Endothelial cell of umbilical vein (primary cell): ENCODE results near the gene SLC9A3. TPM values are rescaled to one million over a fixed set of nuclear protein-coding genes. Genes with fewer than 3 reads are reported as not detected.

Experiments
- BruUV-seq: library from RNA; stranded (reverse); fragments of 400-500 nt; replicated peaks from 2 replicates; lab custom pipeline; 2021; lab: Mats Ljungman, UMichigan
- CTCF ChIA-PET: fragments of 300-600, 350-600 bp; sonication (Branson Sonifier 250); formaldehyde crosslinking; loops from one replicate; lab custom pipeline; 2021; ENCODE audit warnings: antibody characterized with exemption, inconsistent platforms; lab: Charles Lee
- POLR2A ChIA-PET: fragments of 300-600, 350-600 bp; sonication (Branson Sonifier 250); formaldehyde crosslinking; loops from one replicate; lab custom pipeline; 2021; ENCODE audit warnings: antibody characterized with exemption, inconsistent platforms; lab: Charles Lee
- DNase-seq: peaks from one replicate; pipeline ENCODE4 v3.0.0-alpha.2; 2011; ENCODE audit warnings: low read depth, low spot score
- FAIRE-seq: peaks from 2 replicates; lab custom pipeline; 2011; peaks lifted over from hg19 to GRCh38; lab: Jason Lieb, UNC
- H2AFZ ChIP-seq: 2 replicates; pipeline ENCODE4 v1.6.0; 2012; ENCODE audit warnings: low read depth, low read length, control low read depth, inconsistent platforms
- H3K27ac ChIP-seq: 2 replicates; pipeline ENCODE4 v1.5.1; 2011; ENCODE audit warnings: low read depth, mild to moderate bottlenecking, control low read depth, low read length, moderate library complexity; ENCODE audit not compliant: insufficient read depth
- H3K27me3 ChIP-seq, 2 experiments: 2 replicates each; pipeline versions ENCODE4 v1.6.0 to v1.6.1; 2011; ENCODE audit warnings: low read length in 2 of 2, mixed read lengths in 1 of 2; ENCODE audit not compliant: control insufficient read depth in 2 of 2, insufficient read depth in 2 of 2
- H3K36me3 ChIP-seq, 2 experiments: 2 replicates in 1 of 2; 3 replicates in 1 of 2; pipeline ENCODE4 v1.5.1; 2011; ENCODE audit warnings: low read length in 2 of 2, mild to moderate bottlenecking in 1 of 2, moderate library complexity in 1 of 2; ENCODE audit not compliant: control insufficient read depth in 2 of 2, insufficient read depth in 2 of 2; ENCODE audit errors: extremely low read depth in 1 of 2
- H3K4me1 ChIP-seq: 3 replicates; pipeline ENCODE4 v1.5.1; 2011; ENCODE audit warnings: mild to moderate bottlenecking, low read length; ENCODE audit not compliant: control insufficient read depth, insufficient read depth; ENCODE audit errors: extremely low read depth
- H3K4me2 ChIP-seq: 2 replicates; pipeline ENCODE4 v1.6.1; 2011; ENCODE audit warnings: low read length, control low read depth, mixed read lengths; ENCODE audit not compliant: insufficient read depth
- H3K4me3 ChIP-seq, 3 experiments: fragments of 200-600 bp in 1 of 3; sonication (generic), shearing (Covaris generic) in 1 of 3; replicated peaks in 1 of 3; 2 replicates each; pipeline ENCODE4 v1.5.1; 2011 to 2016; ENCODE audit warnings: control low read depth in 3 of 3, low read length in 3 of 3, mild to moderate bottlenecking in 2 of 3, inconsistent platforms in 1 of 3, low read depth in 1 of 3, moderate library complexity in 1 of 3; ENCODE audit not compliant: insufficient read depth in 1 of 3
- H3K79me2 ChIP-seq: 2 replicates; pipeline ENCODE4 v1.6.0; 2012; ENCODE audit warnings: low read length, inconsistent platforms; ENCODE audit not compliant: control insufficient read depth, insufficient read depth
- H3K9ac ChIP-seq: replicated peaks from 2 replicates; pipeline ENCODE3; 2011; ENCODE audit warnings: low read length, control low read depth; ENCODE audit not compliant: insufficient read depth; ENCODE audit errors: extremely low read depth
- H3K9me1 ChIP-seq: replicated peaks from 3 replicates; pipeline ENCODE4 v1.6.0; 2011; ENCODE audit warnings: mild to moderate bottlenecking, low read length; ENCODE audit not compliant: control insufficient read depth, insufficient read depth; ENCODE audit errors: extremely low read depth
- H3K9me3 ChIP-seq: replicated peaks from 2 replicates; pipeline ENCODE4 v1.5.1; 2012; ENCODE audit warnings: low read length, inconsistent platforms; ENCODE audit not compliant: control insufficient read depth, insufficient read depth
- H4K20me1 ChIP-seq: replicated peaks from 2 replicates; pipeline ENCODE3; 2011; ENCODE audit warnings: mild to moderate bottlenecking, low read length; ENCODE audit not compliant: control insufficient read depth, insufficient read depth; ENCODE audit errors: extremely low read depth
- EZH2 ChIP-seq: IDR thresholded peaks from 2 replicates; pipeline ENCODE4 v1.6.1; 2012; ENCODE audit warnings: borderline replicate concordance, low read depth, mild to moderate bottlenecking, moderate library complexity, low read length, inconsistent platforms; ENCODE audit not compliant: severe bottlenecking
- FOS ChIP-seq: IDR thresholded peaks from 2 replicates; pipeline ENCODE4 v1.6.1; 2011; ENCODE audit warnings: mild to moderate bottlenecking, low read length, moderate library complexity, borderline replicate concordance; ENCODE audit not compliant: insufficient read depth
- GATA2 ChIP-seq: IDR thresholded peaks from 2 replicates; pipeline ENCODE4 v1.7.0; 2011; ENCODE audit warnings: low read depth, mild to moderate bottlenecking, moderate library complexity, mixed read lengths, low read length; ENCODE audit not compliant: insufficient read length, insufficient read depth
- JUN ChIP-seq: IDR thresholded peaks from 2 replicates; pipeline ENCODE4 v1.6.1; 2011; ENCODE audit warnings: borderline replicate concordance, low read depth; ENCODE audit not compliant: insufficient read length, insufficient read depth
- MAX ChIP-seq: IDR thresholded peaks from 2 replicates; pipeline ENCODE4 v1.6.1; 2011; ENCODE audit not compliant: insufficient read depth, insufficient read length
- MYC ChIP-seq: IDR thresholded peaks from one replicate; pipeline ENCODE4 v1.6.1; 2011; ENCODE audit warnings: mild to moderate bottlenecking, low read depth, low read length
- POLR2A ChIP-seq: IDR thresholded peaks from 2 replicates; pipeline ENCODE4 v1.6.1; 2012; ENCODE audit warnings: low read depth, mild to moderate bottlenecking, control low read depth, low read length
- POLR2AphosphoS5 ChIP-seq: IDR thresholded peaks from 2 replicates; pipeline ENCODE4 v1.6.1; 2012; ENCODE audit warnings: low read depth, mild to moderate bottlenecking, control low read depth, low read length, moderate library complexity; ENCODE audit not compliant: insufficient read depth
- dilution Hi-C: fragments of 300-500 bp; cut with MboI; formaldehyde crosslinking; loops from one replicate; pipeline ENCODE4 v1.15.0; 2019; ENCODE audit warnings: low sequenced_read_pairs; ENCODE audit not compliant: extremely low pct_ligation_motif_present
- intact Hi-C: fragments of 100-400 bp; cut with micrococcal nuclease; formaldehyde crosslinking; loops from one replicate; pipeline ENCODE4 v1.10.0; 2022
- polyA plus RNA-seq, 4 experiments: library from polyadenylated mRNA; depleted of rRNA in 3 of 4; stranded (reverse) in 3 of 4; unstranded in 1 of 4; fragments of >200 nt; gene quantifications; 2 replicates each; pipeline versions ENCODE4 v1.2.1 to v1.2.3, GENCODE V29; 2011 to 2012; ENCODE audit warnings: missing spikeins in 1 of 4
- total RNA-seq: library from RNA; stranded (reverse); gene quantifications from 2 replicates; pipeline ENCODE4 v1.2.3, GENCODE V29; 2021
- TF ChIP-seq, protein P1 (sequence below), 2 donors: IDR thresholded peaks; 1 replicate in 1 of 2; 2 replicates in 1 of 2; pipeline ENCODE4 v1.5.1; 2011; ENCODE audit warnings: low read length in 2 of 2, mild to moderate bottlenecking in 2 of 2, moderate library complexity in 2 of 2, control low read depth in 1 of 2, inconsistent platforms in 1 of 2, low read depth in 1 of 2; ENCODE audit not compliant: insufficient read depth in 1 of 2; ENCODE audit errors: extremely low read depth in 1 of 2

The SLC9A3 gene
- total and polyA plus RNA-seq, 2 donors (not counting 3 experiments of a cell fraction or from before 2014, with no cell fraction given): 0.79 to 0.82 TPM

- Histone ChIP-seq H3K9me3 (no peaks in the 10 kb centered on the region), H2AFZ (no peak overlapping the region), H3K9me1 (no peaks in the 10 kb centered on the region), H3K79me2 (no peaks in the 10 kb centered on the region), H3K9ac (no peak overlapping the region), H3K27ac (no peak overlapping the region), H4K20me1 (no peaks in the 10 kb centered on the region), H3K27me3 (peaks cover 4 to 6% of the 10 kb centered on the region in 2 experiments), H3K4me3 (no peak overlapping the region), H3K4me1 (no peaks in the 10 kb centered on the region), H3K4me2 (no peak overlapping the region), H3K36me3 (no peaks in the 10 kb centered on the region)
- FAIRE-seq: no peak
- ChIA-PET CTCF (no interaction called here), POLR2A (no interaction called here)
- intact Hi-C loops (no loop called here), dilution Hi-C loops (no loop called here)
- TF ChIP-seq FOS: no peak
- no peak for TF ChIP-seq MYC
- TF ChIP-seq POLR2AphosphoS5: no peak
- no peak for TF ChIP-seq MAX
- no peak for TF ChIP-seq EZH2
- TF ChIP-seq, protein P1, sequence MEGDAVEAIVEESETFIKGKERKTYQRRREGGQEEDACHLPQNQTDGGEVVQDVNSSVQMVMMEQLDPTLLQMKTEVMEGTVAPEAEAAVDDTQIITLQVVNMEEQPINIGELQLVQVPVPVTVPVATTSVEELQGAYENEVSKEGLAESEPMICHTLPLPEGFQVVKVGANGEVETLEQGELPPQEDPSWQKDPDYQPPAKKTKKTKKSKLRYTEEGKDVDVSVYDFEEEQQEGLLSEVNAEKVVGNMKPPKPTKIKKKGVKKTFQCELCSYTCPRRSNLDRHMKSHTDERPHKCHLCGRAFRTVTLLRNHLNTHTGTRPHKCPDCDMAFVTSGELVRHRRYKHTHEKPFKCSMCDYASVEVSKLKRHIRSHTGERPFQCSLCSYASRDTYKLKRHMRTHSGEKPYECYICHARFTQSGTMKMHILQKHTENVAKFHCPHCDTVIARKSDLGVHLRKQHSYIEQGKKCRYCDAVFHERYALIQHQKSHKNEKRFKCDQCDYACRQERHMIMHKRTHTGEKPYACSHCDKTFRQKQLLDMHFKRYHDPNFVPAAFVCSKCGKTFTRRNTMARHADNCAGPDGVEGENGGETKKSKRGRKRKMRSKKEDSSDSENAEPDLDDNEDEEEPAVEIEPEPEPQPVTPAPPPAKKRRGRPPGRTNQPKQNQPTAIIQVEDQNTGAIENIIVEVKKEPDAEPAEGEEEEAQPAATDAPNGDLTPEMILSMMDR (IDR thresholded peaks at IDR 0.05; ENCODE audit: extremely low read depth in 1 of 2, insufficient read depth in 1 of 2, low read depth in 1 of 2, low read length in 2 of 2): no peak
- no peak for TF ChIP-seq JUN
- no peak for TF ChIP-seq POLR2A
- no peak for TF ChIP-seq GATA2
- DNase-seq: no peak
- no TSS peak for BruUV-seq
Observed at GRCh38 chr5:560792-561166, 36.5 kb upstream of the SLC9A3 start.
